HEK293T (cell line): ENCODE data around the gene XRCC5.

Experiments
- CTCF ChIA-PET: fragments of 350-600 bp; formaldehyde crosslinking; extraction: SDS; loops from one replicate; lab custom pipeline; 2021; ENCODE audit warnings: antibody characterized with exemption, inconsistent platforms; lab: Yijun Ruan, JAX
- POLR2A ChIA-PET: fragments of 350-600 bp; formaldehyde crosslinking; extraction: SDS; loops from one replicate; lab custom pipeline; 2020; ENCODE audit warnings: antibody characterized with exemption, inconsistent platforms; lab: Yijun Ruan, JAX
- DNase-seq: peaks from one replicate; pipeline ENCODE4 v3.0.0; 2012; ENCODE audit warnings: mixed read lengths; ENCODE audit errors: extremely low spot score
- ARNT ChIP-seq: fragments of 450-650 bp; IDR thresholded peaks from 2 replicates; pipeline ENCODE4 v1.6.1; 2017; ENCODE audit warnings: mild to moderate bottlenecking
- BHLHE40 ChIP-seq: fragments of 450-650 bp; IDR thresholded peaks from 2 replicates; pipeline ENCODE4 v1.6.1; 2016; ENCODE audit warnings: mild to moderate bottlenecking, moderate library complexity, borderline replicate concordance
- CTBP1 ChIP-seq: fragments of 450-650 bp; IDR thresholded peaks from 2 replicates; pipeline ENCODE4 v1.6.1; 2016; ENCODE audit warnings: borderline replicate concordance
- ELF4 ChIP-seq: fragments of 450-650 bp; IDR thresholded peaks from 2 replicates; pipeline ENCODE4 v1.6.1; 2017; ENCODE audit warnings: antibody characterized with exemption
- FOXA1 ChIP-seq: fragments of 450-650 bp; IDR thresholded peaks from 2 replicates; pipeline ENCODE4 v1.6.1; 2016; ENCODE audit warnings: mild to moderate bottlenecking
- FOXK2 ChIP-seq: fragments of 450-650 bp; IDR thresholded peaks from 2 replicates; pipeline ENCODE4 v1.6.1; 2016; ENCODE audit warnings: mild to moderate bottlenecking
- FOXM1 ChIP-seq: fragments of 450-650 bp; IDR thresholded peaks from 2 replicates; pipeline ENCODE4 v1.6.1; 2017; ENCODE audit warnings: mild to moderate bottlenecking, borderline replicate concordance
- HDGF ChIP-seq: fragments of 450-650 bp; IDR thresholded peaks from 2 replicates; pipeline ENCODE4 v1.6.1; 2017; ENCODE audit warnings: antibody characterized with exemption, borderline replicate concordance
- L3MBTL2 ChIP-seq: fragments of 450-650 bp; conservative IDR thresholded peaks from 2 replicates; pipeline ENCODE4 v1.6.1; 2016; ENCODE audit warnings: mild to moderate bottlenecking
- LEF1 ChIP-seq: fragments of 450-650 bp; IDR thresholded peaks from 2 replicates; pipeline ENCODE4 v1.6.1; 2017; ENCODE audit warnings: mild to moderate bottlenecking, borderline replicate concordance
- NFRKB ChIP-seq: fragments of 450-650 bp; IDR thresholded peaks from 2 replicates; pipeline ENCODE4 v1.6.1; 2016; ENCODE audit warnings: mild to moderate bottlenecking, moderate library complexity
- PKNOX1 ChIP-seq: fragments of 450-650 bp; IDR thresholded peaks from 2 replicates; pipeline ENCODE4 v1.6.1; 2016
- SP1 ChIP-seq: fragments of 450-650 bp; IDR thresholded peaks from 2 replicates; pipeline ENCODE4 v1.6.1; 2017
- SUZ12 ChIP-seq: fragments of 450-650 bp; IDR thresholded peaks from 2 replicates; pipeline ENCODE4 v1.6.1; 2016; ENCODE audit warnings: mild to moderate bottlenecking
- TARDBP ChIP-seq: fragments of 450-650 bp; IDR thresholded peaks from 2 replicates; pipeline ENCODE4 v1.6.1; 2016
- ZNF384 ChIP-seq: fragments of 450-650 bp; IDR thresholded peaks from 2 replicates; pipeline ENCODE4 v1.6.1; 2016

The XRCC5 gene

GRCh38 chr2:216156822-216157221 lies 47.7 kb downstream of the XRCC5 start:
- POLR2A ChIA-PET: no interaction called here
- no peak for TF ChIP-seq SUZ12
- TF ChIP-seq SP1: no peak
- TF ChIP-seq FOXK2: no peak
- no peak for TF ChIP-seq FOXA1
- no peak for TF ChIP-seq L3MBTL2
- TF ChIP-seq BHLHE40: no peak
- TF ChIP-seq ELF4: no peak
- TF ChIP-seq HDGF: no peak
- TF ChIP-seq ZNF384: no peak
- no peak for TF ChIP-seq NFRKB
- CTCF ChIA-PET: interaction anchor here (0.6 kb wide), 1 partner anchor 779 kb away, joined by 3 read pairs; no protein-coding TSS in a partner anchor
- no peak for DNase-seq

- POLR2A ChIA-PET: no interaction called here
- TF ChIP-seq SP1: no peak
- no peak for TF ChIP-seq FOXM1
- no peak for TF ChIP-seq FOXA1
- no peak for TF ChIP-seq ARNT
- no peak for TF ChIP-seq L3MBTL2
- TF ChIP-seq CTBP1: no peak
- TF ChIP-seq ZNF384: no peak
- no peak for TF ChIP-seq FOXK2
- no peak for TF ChIP-seq BHLHE40
- TF ChIP-seq LEF1: no peak
- TF ChIP-seq TARDBP: no peak
- DNase-seq: no peak
- CTCF ChIA-PET: interaction anchor here (1.0 kb wide), 1 partner anchor 45 kb away, joined by 10 read pairs; no protein-coding TSS in a partner anchor
Observed at GRCh38 chr2:216159144-216159543, 50.0 kb downstream of the XRCC5 start.

- ChIA-PET CTCF (interaction anchor here (1.0 kb wide), 1 partner anchor 45 kb away, joined by 10 read pairs; no protein-coding TSS in a partner anchor), POLR2A (no interaction called here)
- TF ChIP-seq SP1 (no peak), ARNT (no peak), SUZ12 (no peak), FOXM1 (no peak), ZNF384 (no peak), LEF1 (no peak), HDGF (no peak), TARDBP (no peak), PKNOX1 (no peak), ELF4 (no peak), CTBP1 (no peak), FOXA1 (no peak), L3MBTL2 (no peak)
- DNase-seq: no peak
Observed at GRCh38 chr2:216159646-216160045, 50.5 kb downstream of the XRCC5 start.

GRCh38 chr2:216160786-216161185 lies 51.6 kb downstream of the XRCC5 start:
- CTCF ChIA-PET: no interaction called here
- TF ChIP-seq ELF4 (no peak), SUZ12 (no peak), PKNOX1 (no peak), CTBP1 (no peak), TARDBP (no peak), FOXM1 (no peak), ZNF384 (no peak), FOXK2 (no peak), BHLHE40 (no peak), FOXA1 (no peak), ARNT (no peak), HDGF (no peak), L3MBTL2 (no peak), LEF1 (no peak), NFRKB (no peak)
- POLR2A ChIA-PET: no interaction called here
- DNase-seq: no peak

GRCh38 chr2:216161967-216162366 lies 52.8 kb downstream of the XRCC5 start:
- no peak for TF ChIP-seq BHLHE40
- DNase-seq: no peak
- CTCF ChIA-PET: interaction anchor here (0.7 kb wide), 1 partner anchor 58 kb away, joined by 3 read pairs; no protein-coding TSS in a partner anchor
- POLR2A ChIA-PET: no interaction called here

GRCh38 chr2:216163518-216163917 lies 54.4 kb downstream of the XRCC5 start:
- TF ChIP-seq TARDBP: no peak
- no peak for DNase-seq
- CTCF ChIA-PET: no interaction called here
- POLR2A ChIA-PET: no interaction called here

- ChIA-PET CTCF (no interaction called here), POLR2A (no interaction called here)
- no peak for DNase-seq
- no peak for TF ChIP-seq PKNOX1
- no peak for TF ChIP-seq ARNT
Observed at GRCh38 chr2:216164087-216164486, 54.9 kb downstream of the XRCC5 start.

- POLR2A ChIA-PET: no interaction called here
- CTCF ChIA-PET: no interaction called here
- no peak for TF ChIP-seq ELF4
- no peak for TF ChIP-seq NFRKB
- TF ChIP-seq TARDBP: no peak
- no peak for TF ChIP-seq ARNT
- TF ChIP-seq BHLHE40: no peak
- no peak for TF ChIP-seq PKNOX1
- no peak for TF ChIP-seq FOXM1
- TF ChIP-seq SUZ12: no peak
- TF ChIP-seq CTBP1: no peak
- no peak for TF ChIP-seq FOXK2
- no peak for TF ChIP-seq FOXA1
- no peak for TF ChIP-seq LEF1
- no peak for TF ChIP-seq HDGF
- no peak for TF ChIP-seq SP1
- TF ChIP-seq L3MBTL2: no peak
- TF ChIP-seq ZNF384: no peak
- DNase-seq: no peak
Observed at GRCh38 chr2:216164576-216164975, 55.4 kb downstream of the XRCC5 start.
